B cell (primary cell): ENCODE measurements around the gene FOXN3. TPM values are rescaled to one million over a fixed set of nuclear protein-coding genes. Genes with fewer than 3 reads are reported as not detected.
A peak's percentile ranks its signal among the peaks of the same experiment; 100 is the strongest.

Experiments
- ATAC-seq: fragments of 200-7000 bp; cut with Tn5 transposase; one replicate; pipeline ENCODE4 v1.10.0; 2021; ENCODE audit warnings: low read depth, mild to moderate bottlenecking, moderate number of reproducible peaks, moderate library complexity
- CTCF ChIA-PET: fragments of 350-600 bp; sonication (Branson Sonifier 250); formaldehyde crosslinking; loops from one replicate; lab custom pipeline; 2021; ENCODE audit warnings: antibody characterized with exemption, inconsistent platforms; lab: Charles Lee
- POLR2A ChIA-PET: fragments of 350-600 bp; sonication (Branson Sonifier 250); formaldehyde crosslinking; loops from one replicate; lab custom pipeline; 2021; ENCODE audit warnings: antibody characterized with exemption; lab: Charles Lee
- DNase-seq: peaks from one replicate; pipeline ENCODE4 v3.0.0; 2013
- H2AFZ ChIP-seq: 2 replicates; pipeline ENCODE4 v1.6.1; 2012; ENCODE audit warnings: mild to moderate bottlenecking, low read depth, low read length; ENCODE audit not compliant: insufficient read depth, poor library complexity, severe bottlenecking
- H3K27ac ChIP-seq, 2 donors: 1 replicate in 1 of 2; 2 replicates in 1 of 2; pipeline ENCODE4 v1.5.1; 2012 to 2013; ENCODE audit warnings: low read length in 2 of 2, mild to moderate bottlenecking in 2 of 2, moderate library complexity in 1 of 2
- H3K27me3 ChIP-seq, 4 experiments: fragments of 200-600 bp in 1 of 4; sonication (generic) in 1 of 4; replicated peaks in 1 of 4; 1 replicate in 2 of 4; 2 replicates in 2 of 4; pipeline versions ENCODE4 v1.6.1 to v1.7.0; 2013 to 2016; ENCODE audit warnings: low read length in 3 of 4, mild to moderate bottlenecking in 2 of 4, mixed read lengths in 1 of 4, moderate library complexity in 1 of 4; ENCODE audit not compliant: insufficient read depth in 4 of 4, control insufficient read depth in 3 of 4; ENCODE audit errors: control extremely low read depth in 1 of 4
- H3K36me3 ChIP-seq, 2 experiments: replicated peaks in 1 of 2; 1 replicate in 1 of 2; 2 replicates in 1 of 2; pipeline versions ENCODE4 v1.6.1 to v1.7.1; 2013; ENCODE audit warnings: low read length in 1 of 2; ENCODE audit not compliant: insufficient read depth in 2 of 2, control insufficient read depth in 1 of 2; ENCODE audit errors: control extremely low read depth in 1 of 2, extremely low read depth in 1 of 2
- H3K4me1 ChIP-seq, 2 donors: fragments of 200-600 bp in 1 of 2; sonication (generic) in 1 of 2; 1 replicate in 1 of 2; 2 replicates in 1 of 2; pipeline versions ENCODE4 v1.5.1 to v1.6.1; 2013 to 2017; ENCODE audit warnings: low read length in 2 of 2; ENCODE audit not compliant: control insufficient read depth in 2 of 2, insufficient read depth in 2 of 2
- H3K4me2 ChIP-seq: replicated peaks from 2 replicates; pipeline ENCODE3; 2012; ENCODE audit warnings: mild to moderate bottlenecking, low read depth, low read length; ENCODE audit not compliant: poor library complexity, severe bottlenecking
- H3K4me3 ChIP-seq, 5 experiments: fragments of 200-600 bp in 1 of 5; sonication (generic) in 1 of 5; 1 replicate in 3 of 5; 2 replicates in 2 of 5; pipeline versions ENCODE4 v1.5.1 to v1.7.0; 2011 to 2016; ENCODE audit warnings: low read length in 4 of 5, mild to moderate bottlenecking in 4 of 5, low read depth in 2 of 5, control low read depth in 1 of 5, moderate library complexity in 1 of 5; ENCODE audit not compliant: insufficient read depth in 1 of 5; ENCODE audit errors: control extremely low read depth in 1 of 5, extremely low read depth in 1 of 5
- H3K79me2 ChIP-seq: fragments of 200-600 bp; sonication (generic); one replicate; pipeline ENCODE4 v1.6.0; 2016; ENCODE audit warnings: low read length; ENCODE audit not compliant: control insufficient read depth, insufficient read depth
- H3K9ac ChIP-seq: fragments of 200-600 bp; sonication (generic); 2 replicates; pipeline ENCODE4 v1.6.1; 2017; ENCODE audit warnings: mild to moderate bottlenecking, low read length, moderate library complexity
- H3K9me3 ChIP-seq, 3 donors: one replicate each; pipeline versions ENCODE4 v1.6.1 to v1.7.1; 2013; ENCODE audit warnings: low read length in 2 of 3; ENCODE audit not compliant: control insufficient read depth in 2 of 3, insufficient read depth in 1 of 3; ENCODE audit errors: control extremely low read depth in 1 of 3
- H4K20me1 ChIP-seq: 2 replicates; pipeline ENCODE4 v1.6.0; 2012; ENCODE audit warnings: mild to moderate bottlenecking, low read length; ENCODE audit not compliant: insufficient read depth, control insufficient read depth, poor library complexity, severe bottlenecking
- H3K27ac Mint-ChIP-seq: one replicate; pipeline ENCODE4 v1.8.0; 2021; ENCODE audit warnings: mixed read lengths
- H3K27me3 Mint-ChIP-seq: one replicate; pipeline ENCODE4 v1.8.0; 2021; ENCODE audit warnings: mixed read lengths
- H3K4me1 Mint-ChIP-seq: one replicate; pipeline ENCODE4 v1.8.0; 2021; ENCODE audit warnings: mixed read lengths
- H3K4me3 Mint-ChIP-seq: one replicate; pipeline ENCODE4 v1.8.0; 2021; ENCODE audit warnings: mixed read lengths
- H3K9me3 Mint-ChIP-seq: one replicate; pipeline ENCODE4 v1.8.0; 2022; ENCODE audit warnings: mixed read lengths; ENCODE audit not compliant: insufficient read depth
- EZH2 ChIP-seq: IDR thresholded peaks from 2 replicates; pipeline ENCODE4 v1.6.1; 2012; ENCODE audit warnings: borderline replicate concordance, low read depth, mild to moderate bottlenecking, moderate library complexity, low read length; ENCODE audit not compliant: insufficient read depth, poor library complexity, severe bottlenecking
- WGBS: methylation state at CpG from one replicate; pipeline ENCODE4 v1.1.5; 2013; ENCODE audit warnings: missing lambda C conversion rate; ENCODE audit not compliant: insufficient coverage; 5-methylcytosine and 5-hydroxymethylcytosine counted together
- intact Hi-C: fragments of 100-400 bp; cut with micrococcal nuclease; formaldehyde crosslinking; loops from one replicate; pipeline ENCODE4 v1.10.0; 2022
- polyA plus RNA-seq: library from polyadenylated mRNA; depleted of rRNA; stranded (reverse); fragments of >200 nt; gene quantifications from 2 replicates; pipeline ENCODE4 v1.2.3, GENCODE V29; 2012
- total RNA-seq, 2 donors: library from RNA; stranded (reverse); fragments of 120-200 nt in 1 of 2; gene quantifications; 1 replicate in 1 of 2; 2 replicates in 1 of 2; pipeline versions ENCODE4 v1.2.3 to v1.2.4, GENCODE V29; 2013 to 2022
- TF ChIP-seq, protein P1 (sequence below): fragments of 200-600 bp; IDR thresholded peaks from one replicate; pipeline ENCODE4 v1.8.0; 2022; ENCODE audit warnings: antibody characterized with exemption, mild to moderate bottlenecking

FOXN3 gene
- total and polyA plus RNA-seq, 2 donors (not counting 1 experiment from before 2014, with no cell fraction given) = 80.6 to 98.2 TPM

DNA sequence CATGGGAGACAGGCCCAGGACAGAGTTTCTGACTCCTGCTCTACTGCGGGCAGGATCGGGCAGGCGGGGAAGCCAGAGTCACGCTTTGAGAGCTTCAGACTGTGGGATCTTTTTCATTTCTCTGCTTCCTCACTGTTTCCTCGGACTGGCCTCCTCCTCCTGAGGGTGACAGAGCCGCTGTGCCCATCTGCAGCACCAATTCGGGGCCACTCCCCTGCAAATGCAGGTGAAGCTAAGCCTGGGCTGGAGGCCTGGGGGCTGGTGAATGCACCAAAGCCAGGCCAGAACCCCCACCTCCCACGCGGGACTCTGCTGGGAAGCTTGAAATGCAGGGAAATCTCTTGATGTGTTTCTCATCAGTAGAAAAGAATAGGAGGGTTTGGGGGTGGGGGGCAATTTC, 77.5 kb downstream of the FOXN3 start:
- Histone ChIP-seq H3K4me3 (no peak overlapping the region), H3K4me2 (peak overlapping the region; percentile 10), H3K36me3 (peaks cover 0 to 6% of the 10 kb centered on the region in 2 experiments), H3K9ac (no peak overlapping the region), H3K4me1 (peaks cover 26 to 27% of the 10 kb centered on the region in 2 donors), H3K27ac (no peak overlapping the region), H3K27me3 (no peaks in the 10 kb centered on the region), H4K20me1 (no peaks in the 10 kb centered on the region), H3K9me3 (no peaks in the 10 kb centered on the region), H2AFZ (no peak overlapping the region), H3K79me2 (peaks cover 87% of the 10 kb centered on the region)
- intact Hi-C loops = loop anchor here (5.0 kb wide), 1 partner anchor 43 kb away; no protein-coding TSS in a partner anchor
- no peak for ATAC-seq
- Mint-ChIP-seq H3K27me3 (no peaks in the 10 kb centered on the region), H3K27ac (no peak overlapping the region), H3K4me3 (no peak overlapping the region), H3K4me1 (peaks cover 61% of the 10 kb centered on the region), H3K9me3 (no peaks in the 10 kb centered on the region)
- TF ChIP-seq, protein P1, sequence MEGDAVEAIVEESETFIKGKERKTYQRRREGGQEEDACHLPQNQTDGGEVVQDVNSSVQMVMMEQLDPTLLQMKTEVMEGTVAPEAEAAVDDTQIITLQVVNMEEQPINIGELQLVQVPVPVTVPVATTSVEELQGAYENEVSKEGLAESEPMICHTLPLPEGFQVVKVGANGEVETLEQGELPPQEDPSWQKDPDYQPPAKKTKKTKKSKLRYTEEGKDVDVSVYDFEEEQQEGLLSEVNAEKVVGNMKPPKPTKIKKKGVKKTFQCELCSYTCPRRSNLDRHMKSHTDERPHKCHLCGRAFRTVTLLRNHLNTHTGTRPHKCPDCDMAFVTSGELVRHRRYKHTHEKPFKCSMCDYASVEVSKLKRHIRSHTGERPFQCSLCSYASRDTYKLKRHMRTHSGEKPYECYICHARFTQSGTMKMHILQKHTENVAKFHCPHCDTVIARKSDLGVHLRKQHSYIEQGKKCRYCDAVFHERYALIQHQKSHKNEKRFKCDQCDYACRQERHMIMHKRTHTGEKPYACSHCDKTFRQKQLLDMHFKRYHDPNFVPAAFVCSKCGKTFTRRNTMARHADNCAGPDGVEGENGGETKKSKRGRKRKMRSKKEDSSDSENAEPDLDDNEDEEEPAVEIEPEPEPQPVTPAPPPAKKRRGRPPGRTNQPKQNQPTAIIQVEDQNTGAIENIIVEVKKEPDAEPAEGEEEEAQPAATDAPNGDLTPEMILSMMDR = no peak
- no peak for TF ChIP-seq EZH2
- WGBS = 80% methylated on average over 7 of the region's 9 CpGs
- DNase-seq = no peak
- POLR2A ChIA-PET = interaction anchor here (0.7 kb wide), 1 partner anchor 364 kb away, joined by 3 read pairs; no protein-coding TSS in a partner anchor
- CTCF ChIA-PET = interaction anchor here (0.7 to 1.4 kb wide), 5 partner anchors 32 to 163 kb away, joined by 3 to 4 read pairs (median 3); no protein-coding TSS in a partner anchor

DNA sequence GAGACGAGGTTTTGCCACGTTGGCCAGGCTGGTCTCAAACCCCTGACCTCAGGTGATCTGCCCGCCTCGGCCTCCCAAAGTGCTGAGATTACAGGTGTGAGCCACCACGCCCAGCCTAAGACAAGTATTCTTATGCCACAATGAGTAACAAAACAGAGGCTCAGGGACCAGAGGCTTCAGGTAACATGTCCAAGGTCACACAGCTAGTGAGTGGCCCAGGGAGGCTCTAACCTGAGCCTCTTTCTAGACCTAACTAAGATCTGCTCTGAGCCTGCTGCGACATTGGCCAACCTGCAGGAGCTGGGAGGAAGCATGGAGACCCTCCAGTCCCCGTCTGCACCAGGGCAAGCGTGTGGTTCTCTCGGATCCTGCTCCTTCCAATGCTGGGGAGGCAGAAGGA, 77.9 kb downstream of the FOXN3 start:
- Histone ChIP-seq H3K4me2 (no peak overlapping the region), H3K9ac (no peak overlapping the region), H3K4me1 (peaks cover 26 to 27% of the 10 kb centered on the region in 2 donors), H3K4me3 (no peak overlapping the region), H4K20me1 (no peaks in the 10 kb centered on the region), H2AFZ (no peak overlapping the region), H3K27me3 (no peaks in the 10 kb centered on the region), H3K36me3 (peaks cover 0 to 2% of the 10 kb centered on the region in 2 experiments), H3K79me2 (peaks cover 85% of the 10 kb centered on the region), H3K27ac (no peak overlapping the region), H3K9me3 (no peaks in the 10 kb centered on the region)
- DNase-seq (no peak), ATAC-seq (no peak)
- POLR2A ChIA-PET = interaction anchor here (0.7 kb wide), 1 partner anchor 365 kb away, joined by 3 read pairs; no protein-coding TSS in a partner anchor
- Mint-ChIP-seq H3K27me3 (no peaks in the 10 kb centered on the region), H3K9me3 (no peaks in the 10 kb centered on the region), H3K27ac (peak overlapping the region; percentile 32), H3K4me1 (peaks cover 60% of the 10 kb centered on the region), H3K4me3 (no peak overlapping the region)
- intact Hi-C loops = loop anchor here (5.0 kb wide), 1 partner anchor 43 kb away; no protein-coding TSS in a partner anchor
- WGBS = 93% methylated on average over 9 of the region's 9 CpGs
- TF ChIP-seq, protein P1 = no peak
- no peak for TF ChIP-seq EZH2
- CTCF ChIA-PET = interaction anchor here (1.1 kb wide), 1 partner anchor 162 kb away, joined by 3 read pairs; no protein-coding TSS in a partner anchor
